Bone marrow (tissue), 2 donors: ENCODE data around the gene FOLR2.

ENCODE experiments used
- DNase-seq, 2 donors: peaks; one replicate each; lab custom pipeline; 2025; lab: John Stamatoyannopoulos, UW

Gene FOLR2

GRCh38 chr11:72229925-72230763 is 13.6 kb downstream of the FOLR2 start:
- no peak for DNase-seq

- DNase-seq: no peak
Measured at GRCh38 chr11:72230764-72231365, 14.3 kb downstream of the FOLR2 start.

- DNase-seq: no peak
Measured at GRCh38 chr11:72231396-72232259, 15.0 kb downstream of the FOLR2 start.

- no peak for DNase-seq
Measured at GRCh38 chr11:72232260-72233055, 15.9 kb downstream of the FOLR2 start.

GRCh38 chr11:72233056-72233772 is 16.6 kb downstream of the FOLR2 start:
- no peak for DNase-seq

GRCh38 chr11:72233773-72234513 is 17.3 kb downstream of the FOLR2 start:
- DNase-seq: no peak

GRCh38 chr11:72234514-72234830 is 17.9 kb downstream of the FOLR2 start:
- no peak for DNase-seq

- no peak for DNase-seq
Measured at GRCh38 chr11:72234920-72235319, 18.3 kb downstream of the FOLR2 start.

- no peak for DNase-seq
Measured at GRCh38 chr11:72235351-72236057, 18.9 kb downstream of the FOLR2 start.

GRCh38 chr11:72236083-72236697 is 19.6 kb downstream of the FOLR2 start:
- no peak for DNase-seq

GRCh38 chr11:72236774-72237111 is 20.1 kb downstream of the FOLR2 start:
- DNase-seq: no peak

- DNase-seq: no peak
Measured at GRCh38 chr11:72237112-72237931, 20.7 kb downstream of the FOLR2 start.

- peak in 1 of 2 donors; percentile 58 for DNase-seq
Measured at GRCh38 chr11:72238040-72238450, 21.5 kb downstream of the FOLR2 start.

GRCh38 chr11:72238492-72239312 is 22.1 kb downstream of the FOLR2 start:
- no peak for DNase-seq

GRCh38 chr11:72239313-72239848 is 22.8 kb downstream of the FOLR2 start:
- DNase-seq: no peak

GRCh38 chr11:72239849-72240460 is 23.4 kb downstream of the FOLR2 start:
- peak in 1 of 2 donors; percentile 34 for DNase-seq
